Measurements from ENCODE around the gene CEACAM18.

Gene CEACAM18

GRCh38 chr19:51485960-51486660, 7.8 kb downstream of the CEACAM18 start:
- Histone ChIP-seq H3K27me3 (ENCODE audit: control insufficient read depth, low read length) (no peaks in the 10 kb centered on the region), H3K4me2 (ENCODE audit: low read length) (no peak overlapping the region), H3K9me3 (ENCODE audit: control insufficient read depth, insufficient read depth, low read length) (no peaks in the 10 kb centered on the region), H3K79me2 (ENCODE audit: control insufficient read depth, low read length) (no peaks in the 10 kb centered on the region), H3K4me3 (ENCODE audit: low read length) (no peak overlapping the region), H4K20me1 (ENCODE audit: control insufficient read depth, insufficient read depth, low read depth, low read length) (no peaks in the 10 kb centered on the region), H3K27ac (ENCODE audit: low read depth, low read length) (no peak overlapping the region), H3K36me3 (ENCODE audit: control insufficient read depth, low read length) (no peaks in the 10 kb centered on the region), H3F3A (ENCODE audit: control insufficient read depth, insufficient read depth) (no peaks in the 10 kb centered on the region), H3K9me2 (replicated peaks; ENCODE audit: control insufficient read depth, low read length) (no peaks in the 10 kb centered on the region), H3K4me1 (ENCODE audit: control insufficient read depth, low read length) (no peaks in the 10 kb centered on the region)
- TF ChIP-seq EZH2phosphoT487 (IDR thresholded peaks at IDR 0.05; ENCODE audit: borderline replicate concordance, low read length) (no peak), CTCF (IDR thresholded peaks at IDR 0.05; ENCODE audit: low read depth, low read length, poor library complexity, severe bottlenecking) (no peak)

GRCh38 chr19:51488491-51488890, 10.2 kb downstream of the CEACAM18 start:
- H3K4me3 ChIP-seq (ENCODE audit: low read length): no peak overlapping the region
- H3K27ac ChIP-seq (ENCODE audit: low read depth, low read length): no peak overlapping the region
- H4K20me1 ChIP-seq (ENCODE audit: control insufficient read depth, insufficient read depth, low read depth, low read length): no peaks in the 10 kb centered on the region
- H3F3A ChIP-seq (ENCODE audit: control insufficient read depth, insufficient read depth): no peaks in the 10 kb centered on the region
- no peak for TF ChIP-seq CTCF (IDR thresholded peaks at IDR 0.05; ENCODE audit: low read depth, low read length, poor library complexity, severe bottlenecking)
- no peak for TF ChIP-seq EZH2phosphoT487 (IDR thresholded peaks at IDR 0.05; ENCODE audit: borderline replicate concordance, low read length)
- H3K9me2 ChIP-seq (replicated peaks; ENCODE audit: control insufficient read depth, low read length): no peaks in the 10 kb centered on the region
- no peaks in the 10 kb centered on the region for H3K27me3 ChIP-seq (ENCODE audit: control insufficient read depth, low read length)
- H3K4me2 ChIP-seq (ENCODE audit: low read length): no peak overlapping the region
- H3K9me3 ChIP-seq (ENCODE audit: control insufficient read depth, insufficient read depth, low read length): no peaks in the 10 kb centered on the region
- no peaks in the 10 kb centered on the region for H3K79me2 ChIP-seq (ENCODE audit: control insufficient read depth, low read length)
- H3K36me3 ChIP-seq (ENCODE audit: control insufficient read depth, low read length): no peaks in the 10 kb centered on the region
- H3K4me1 ChIP-seq (ENCODE audit: control insufficient read depth, low read length): no peaks in the 10 kb centered on the region

GRCh38 chr19:51489113-51489512, 10.8 kb downstream of the CEACAM18 start:
- H3K27me3 ChIP-seq (ENCODE audit: control insufficient read depth, low read length): no peaks in the 10 kb centered on the region
- no peaks in the 10 kb centered on the region for H3F3A ChIP-seq (ENCODE audit: control insufficient read depth, insufficient read depth)
- no peaks in the 10 kb centered on the region for H3K4me1 ChIP-seq (ENCODE audit: control insufficient read depth, low read length)
- H3K4me2 ChIP-seq (ENCODE audit: low read length): no peak overlapping the region
- no peaks in the 10 kb centered on the region for H4K20me1 ChIP-seq (ENCODE audit: control insufficient read depth, insufficient read depth, low read depth, low read length)
- no peak for TF ChIP-seq CTCF (IDR thresholded peaks at IDR 0.05; ENCODE audit: low read depth, low read length, poor library complexity, severe bottlenecking)
- TF ChIP-seq EZH2phosphoT487 (IDR thresholded peaks at IDR 0.05; ENCODE audit: borderline replicate concordance, low read length): no peak
- no peak overlapping the region for H3K27ac ChIP-seq (ENCODE audit: low read depth, low read length)
- no peaks in the 10 kb centered on the region for H3K9me3 ChIP-seq (ENCODE audit: control insufficient read depth, insufficient read depth, low read length)
- no peaks in the 10 kb centered on the region for H3K36me3 ChIP-seq (ENCODE audit: control insufficient read depth, low read length)
- no peak overlapping the region for H3K4me3 ChIP-seq (ENCODE audit: low read length)
- H3K79me2 ChIP-seq (ENCODE audit: control insufficient read depth, low read length): no peaks in the 10 kb centered on the region
- H3K9me2 ChIP-seq (replicated peaks; ENCODE audit: control insufficient read depth, low read length): no peaks in the 10 kb centered on the region

All from DOHH2 (cell line).